HCT116 (cell line): ENCODE results near the gene NDUFA5. TPM values are rescaled to one million over a fixed set of nuclear protein-coding genes. Genes with fewer than 3 reads are reported as not detected.
A peak's percentile ranks its signal among the peaks of the same experiment; 100 is the strongest.

Experiments used
- ATAC-seq: fragments of 200-7000 bp; cut with Tn5 transposase; 2 replicates; pipeline ENCODE4 v1.9.1; 2020; ENCODE audit warnings: mild to moderate bottlenecking, moderate library complexity
- BruUV-seq: library from RNA; stranded (reverse); fragments of 400-500 nt; replicated peaks from 2 replicates; lab custom pipeline; 2021; lab: Mats Ljungman, UMichigan
- CTCF ChIA-PET: fragments of 300-600 bp; sonication (Branson Sonifier 250); formaldehyde crosslinking; loops from one replicate; lab custom pipeline; 2021; ENCODE audit warnings: antibody characterized with exemption; lab: Charles Lee
- POLR2A ChIA-PET: fragments of 300-600, 350-600 bp; sonication (Branson Sonifier 250); formaldehyde crosslinking; loops from one replicate; lab custom pipeline; 2021; ENCODE audit warnings: antibody characterized with exemption; lab: Charles Lee
- RAD21 ChIA-PET, 2 experiments: fragments of 300-600 bp; sonication (Branson Sonifier 250); formaldehyde crosslinking; loops; one replicate each; lab custom pipeline; 2023; ENCODE audit warnings: low total read pairs in 2 of 2; ENCODE audit not compliant: uncharacterized antibody in 2 of 2, unreplicated experiment in 2 of 2, low non-redundant PET in 1 of 2; lab: Charles Lee
- DNase-seq: peaks from one replicate; pipeline ENCODE4 v3.0.0-alpha.2; 2010; ENCODE audit warnings: low read depth, low spot score
- H2AFZ ChIP-seq: fragments of 200-600 bp; shearing (Covaris generic), sonication (generic); 2 replicates; pipeline ENCODE4 v1.6.1; 2017; ENCODE audit warnings: low read depth, mixed run types, mixed read lengths, antibody characterized with exemption, low read length; ENCODE audit not compliant: poor library complexity, severe bottlenecking
- H3K27ac ChIP-seq: 2 replicates; pipeline ENCODE4 v1.5.1; 2012; ENCODE audit warnings: low read depth, low read length
- H3K27me3 ChIP-seq: fragments of 200-600 bp; sonication (generic); 2 replicates; pipeline ENCODE4 v1.6.1; 2016; ENCODE audit warnings: mixed run types, low read length, mixed read lengths; ENCODE audit not compliant: insufficient read depth
- H3K36me3 ChIP-seq, 2 experiments: fragments of 200-500 bp in 1 of 2; fragments of 200-600 bp in 1 of 2; sonication (Bioruptor generic) in 1 of 2; sonication (generic) in 1 of 2; 2 replicates each; pipeline versions ENCODE4 v1.5.1 to v1.6.1; 2014 to 2016; ENCODE audit warnings: low read length in 2 of 2, inconsistent platforms in 1 of 2, mixed read lengths in 1 of 2, mixed run types in 1 of 2; ENCODE audit not compliant: insufficient read depth in 2 of 2, control insufficient read depth in 1 of 2
- H3K4me1 ChIP-seq, 2 experiments: fragments of 200-600 bp in 1 of 2; sonication (generic) in 1 of 2; 2 replicates each; pipeline versions ENCODE4 v1.5.1 to v1.6.1; 2012 to 2017; ENCODE audit warnings: low read length in 2 of 2, inconsistent platforms in 1 of 2, mild to moderate bottlenecking in 1 of 2, mixed read lengths in 1 of 2, mixed run types in 1 of 2, moderate library complexity in 1 of 2; ENCODE audit not compliant: insufficient read depth in 2 of 2, control insufficient read depth in 1 of 2
- H3K4me2 ChIP-seq: fragments of 200-600 bp; sonication (generic); 2 replicates; pipeline ENCODE4 v1.6.1; 2017; ENCODE audit warnings: mixed run types, low read length, mixed read lengths
- H3K4me3 ChIP-seq, 2 experiments: fragments of 200-600 bp in 1 of 2; sonication (generic) in 1 of 2; replicated peaks in 1 of 2; 2 replicates each; pipeline ENCODE4 v1.5.1; 2011 to 2016; ENCODE audit warnings: low read length in 2 of 2, control low read depth in 1 of 2, low read depth in 1 of 2, mild to moderate bottlenecking in 1 of 2, mixed read lengths in 1 of 2, mixed run types in 1 of 2
- H3K79me2 ChIP-seq: fragments of 200-600 bp; sonication (generic); 2 replicates; pipeline ENCODE4 v1.6.1; 2017; ENCODE audit warnings: mild to moderate bottlenecking, mixed run types, low read length, moderate library complexity, mixed read lengths; ENCODE audit not compliant: insufficient read depth
- H3K9ac ChIP-seq: fragments of 200-600 bp; sonication (generic); 2 replicates; pipeline ENCODE4 v1.6.1; 2016; ENCODE audit warnings: low read length, mixed read lengths
- H3K9me2 ChIP-seq: fragments of 200-600 bp; sonication (generic), shearing (Covaris generic); 2 replicates; pipeline ENCODE4 v1.6.1; 2017; ENCODE audit warnings: mixed run types, mild to moderate bottlenecking, moderate library complexity; ENCODE audit not compliant: insufficient read depth
- H3K9me3 ChIP-seq, 2 experiments: fragments of 200-500 bp in 1 of 2; fragments of 200-600 bp in 1 of 2; sonication (Bioruptor generic) in 1 of 2; sonication (generic) in 1 of 2; 2 replicates each; pipeline ENCODE4 v1.6.1; 2014 to 2017; ENCODE audit warnings: low read length in 2 of 2, mixed read lengths in 2 of 2, inconsistent platforms in 1 of 2, low read depth in 1 of 2, mild to moderate bottlenecking in 1 of 2, mixed run types in 1 of 2, moderate library complexity in 1 of 2; ENCODE audit not compliant: control insufficient read depth in 1 of 2, insufficient read depth in 1 of 2
- H4K20me1 ChIP-seq: fragments of 200-600 bp; sonication (generic), shearing (Covaris generic); 2 replicates; pipeline ENCODE4 v1.6.1; 2017; ENCODE audit warnings: mixed run types, mild to moderate bottlenecking, moderate library complexity; ENCODE audit not compliant: insufficient read depth
- CBX3 ChIP-seq: IDR thresholded peaks from 2 replicates; pipeline ENCODE4 v1.6.1; 2012; ENCODE audit warnings: low read depth
- CTCF ChIP-seq, 3 experiments: fragments of 200-600 bp in 1 of 3; sonication (generic) in 1 of 3; IDR thresholded peaks in 2 of 3; conservative IDR thresholded peaks in 1 of 3; 2 replicates each; pipeline ENCODE4 v1.5.1; 2012 to 2017; ENCODE audit warnings: low read depth in 2 of 3, low read length in 2 of 3, antibody characterized with exemption in 1 of 3, borderline replicate concordance in 1 of 3, control low read depth in 1 of 3, mild to moderate bottlenecking in 1 of 3, mixed read lengths in 1 of 3, mixed run types in 1 of 3, moderate library complexity in 1 of 3; ENCODE audit not compliant: insufficient read depth in 1 of 3
- EGR1 ChIP-seq: IDR thresholded peaks from 2 replicates; pipeline ENCODE4 v1.6.1; 2012; ENCODE audit warnings: low read depth
- EZH2 ChIP-seq: fragments of 200-600 bp; sonication (generic); IDR thresholded peaks from 2 replicates; pipeline ENCODE4 v1.6.1; 2017; ENCODE audit warnings: antibody characterized with exemption, mixed run types
- FOSL1 ChIP-seq: IDR thresholded peaks from 2 replicates; pipeline ENCODE4 v1.6.1; 2012; ENCODE audit warnings: low read depth
- MAX ChIP-seq: IDR thresholded peaks from 2 replicates; pipeline ENCODE4 v1.6.1; 2012
- POLR2A ChIP-seq: IDR thresholded peaks from 2 replicates; pipeline ENCODE4 v1.7.0; 2011; ENCODE audit warnings: borderline replicate concordance; ENCODE audit not compliant: insufficient read depth, insufficient read length; ENCODE audit errors: extremely low read depth
- POLR2AphosphoS5 ChIP-seq: IDR thresholded peaks from 2 replicates; pipeline ENCODE4 v1.6.1; 2011; ENCODE audit warnings: mild to moderate bottlenecking, low read depth, low read length, moderate library complexity
- RAD21 ChIP-seq: IDR thresholded peaks from 2 replicates; pipeline ENCODE4 v1.6.1; 2012; ENCODE audit warnings: low read depth, mild to moderate bottlenecking
- SIN3A ChIP-seq: IDR thresholded peaks from 2 replicates; pipeline ENCODE4 v1.6.1; 2012; ENCODE audit warnings: low read depth
- TCF7L2 ChIP-seq: IDR thresholded peaks from 2 replicates; pipeline ENCODE4 v1.7.0; 2011; ENCODE audit warnings: borderline replicate concordance, inconsistent platforms; ENCODE audit not compliant: insufficient read depth, insufficient read length; ENCODE audit errors: extremely low read depth
- YY1 ChIP-seq: IDR thresholded peaks from 2 replicates; pipeline ENCODE4 v1.6.1; 2011; ENCODE audit warnings: low read length, low read depth, moderate library complexity, mild to moderate bottlenecking; ENCODE audit not compliant: insufficient replicate concordance; ENCODE audit errors: extremely low read depth
- ZBTB33 ChIP-seq: IDR thresholded peaks from 2 replicates; pipeline ENCODE4 v1.6.1; 2011; ENCODE audit warnings: mild to moderate bottlenecking, low read length, moderate library complexity; ENCODE audit not compliant: insufficient replicate concordance; ENCODE audit errors: extremely low read depth
- ZFX ChIP-seq: fragments of 450-650 bp; IDR thresholded peaks from 2 replicates; pipeline ENCODE4 v1.6.1; 2017
- ZNF274 ChIP-seq: fragments of 200-500 bp; sonication (Bioruptor generic); IDR thresholded peaks from 2 replicates; pipeline ENCODE4 v1.6.1; 2014; ENCODE audit warnings: mild to moderate bottlenecking, low read depth, low read length, inconsistent platforms
- intact Hi-C: fragments of 100-400 bp; cut with micrococcal nuclease; formaldehyde crosslinking; loops from 2 replicates; pipeline ENCODE4 v1.10.0; 2022
- total RNA-seq: library from RNA; stranded (reverse); gene quantifications from one replicate; pipeline ENCODE4 v1.2.1, GENCODE V29; 2021; ENCODE audit not compliant: unreplicated experiment

The NDUFA5 gene
- total RNA-seq, 1 experiment from 2014 or later, result 64.2 TPM

GRCh38 chr7:123562121-123562520, 4.5 kb upstream of the NDUFA5 start:
- ChIA-PET POLR2A (no interaction called here), CTCF (no interaction called here), RAD21 (no interaction called here)
- no peak for TF ChIP-seq POLR2A
- Histone ChIP-seq H3K36me3 (no peaks in the 10 kb centered on the region), H3K79me2 (peaks cover 3% of the 10 kb centered on the region), H3K27me3 (no peaks in the 10 kb centered on the region), H3K4me1 (peaks cover 0 to 5% of the 10 kb centered on the region in 2 experiments; a peak in 1 of 4 replicates), H3K9ac (no peak overlapping the region), H3K27ac (no peak overlapping the region), H3K4me2 (no peak overlapping the region), H2AFZ (no peak overlapping the region), H3K9me3 (no peaks in the 10 kb centered on the region), H3K4me3 (no peak overlapping the region), H3K9me2 (no peaks in the 10 kb centered on the region), H4K20me1 (no peaks in the 10 kb centered on the region)
- ATAC-seq, result no peak
- intact Hi-C loops, result no loop called here
- BruUV-seq, result no TSS peak
- DNase-seq, result no peak

- TF ChIP-seq EZH2 (no peak), POLR2AphosphoS5 (no peak), POLR2A (no peak), FOSL1 (no peak), RAD21 (no peak), ZBTB33 (no peak), TCF7L2 (no peak), CTCF (IDR thresholded peaks at IDR 0.05 in 2 of 3, conservative IDR thresholded peaks at IDR 0.05 in 1 of 3; ENCODE audit: borderline replicate concordance in 1 of 3, insufficient read depth in 1 of 3, low read depth in 2 of 3, low read length in 2 of 3) (no peak), CBX3 (no peak), SIN3A (no peak), ZFX (no peak), MAX (no peak), ZNF274 (no peak), YY1 (no peak), EGR1 (no peak)
- TF ChIP-seq, all 23 proteins: peak for 0
- Histone ChIP-seq H3K36me3 (peaks cover 3 to 6% of the 10 kb centered on the region in 2 experiments; a peak in 1 of 4 replicates), H2AFZ (peak overlapping the region; percentile 98), H3K9me3 (no peaks in the 10 kb centered on the region), H3K27ac (no peak overlapping the region), H4K20me1 (no peaks in the 10 kb centered on the region), H3K4me3 (peak overlapping the region; percentile 98 to 99), H3K4me1 (peaks cover 5 to 12% of the 10 kb centered on the region in 2 experiments; a peak in 3 of 4 replicates), H3K4me2 (peak overlapping the region; percentile 95), H3K79me2 (peaks cover 31% of the 10 kb centered on the region), H3K27me3 (no peaks in the 10 kb centered on the region), H3K9ac (peak overlapping the region; percentile 97), H3K9me2 (no peaks in the 10 kb centered on the region)
- RAD21 ChIA-PET, result no interaction called here
- POLR2A ChIA-PET, result interaction anchor here (0.6 to 1.7 kb wide), 3 partner anchors 10 to 24 kb away, joined by 3 to 6 read pairs (median 4); partner anchors contain the start of gene IQUB
- CTCF ChIA-PET, result interaction anchor here (1.2 kb wide), 1 partner anchor 64 kb away, joined by 3 read pairs; no protein-coding TSS in a partner anchor
- TSS peak; percentile 52 for BruUV-seq
- ATAC-seq (no peak), DNase-seq (no peak)
- intact Hi-C loops, result no loop called here
Observed at GRCh38 chr7:123558289-123558874, 764 bp upstream of the NDUFA5 start.
